IPS DF 19.7 (cell line): ENCODE results near the gene GZMH.
A peak's percentile ranks its signal among the peaks of the same experiment; 100 is the strongest.
"Not testable (repeated sequence)": the region's sequence is repeated elsewhere in the genome, so short reads cannot be mapped to it uniquely, and the experiment has no call there.

Experiments used
- DNase-seq: peaks from one replicate; pipeline ENCODE4 v3.0.0-alpha.2; 2013; ENCODE audit warnings: low read depth, low spot score

GZMH gene

DNA sequence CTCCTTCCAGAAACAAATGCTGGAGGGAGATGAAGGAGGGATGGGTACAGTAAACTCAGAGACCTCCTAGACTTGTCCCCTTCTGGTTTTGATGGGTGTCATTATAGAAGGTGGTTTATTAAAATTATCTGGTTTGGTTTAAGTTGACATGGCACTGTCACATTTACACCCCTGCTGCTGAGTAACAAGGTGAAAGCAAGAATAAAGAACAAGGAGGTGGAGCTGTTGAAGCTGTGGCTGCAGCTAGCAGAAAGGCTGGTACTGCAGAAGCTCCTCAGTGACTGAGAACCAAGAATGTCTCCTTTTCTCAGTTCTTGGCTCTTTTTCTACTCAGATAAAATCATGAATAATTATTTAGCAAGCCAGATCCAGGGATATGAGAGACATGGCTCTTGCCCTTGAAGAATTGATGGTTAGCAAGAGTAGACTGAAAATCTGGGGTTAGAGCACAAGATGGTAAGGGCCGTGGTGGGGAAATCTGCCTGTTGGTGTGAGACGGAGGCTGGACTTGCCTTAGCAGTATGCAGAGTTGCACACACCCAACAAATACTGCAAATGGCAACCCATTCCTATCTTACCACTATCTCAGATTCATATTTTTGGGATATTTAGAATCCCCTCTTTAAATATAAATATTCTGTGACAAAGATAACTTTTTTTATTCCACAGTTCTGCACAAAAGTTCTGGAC, at the start of gene GZMH:
Gene GZMH, minus strand, starts transcription at position 31 of the 690 bp plus-strand sequence. CDS start 72 bp downstream, outside the sequence.
- DNase-seq = no peak

- not testable (repeated sequence) for DNase-seq
These were observed 38.9 kb upstream of the GZMH start for GRCh38 chr14:24648361-24648760.

- DNase-seq = no peak
These were observed 30.4 kb upstream of the GZMH start for GRCh38 chr14:24639905-24640304.

DNA sequence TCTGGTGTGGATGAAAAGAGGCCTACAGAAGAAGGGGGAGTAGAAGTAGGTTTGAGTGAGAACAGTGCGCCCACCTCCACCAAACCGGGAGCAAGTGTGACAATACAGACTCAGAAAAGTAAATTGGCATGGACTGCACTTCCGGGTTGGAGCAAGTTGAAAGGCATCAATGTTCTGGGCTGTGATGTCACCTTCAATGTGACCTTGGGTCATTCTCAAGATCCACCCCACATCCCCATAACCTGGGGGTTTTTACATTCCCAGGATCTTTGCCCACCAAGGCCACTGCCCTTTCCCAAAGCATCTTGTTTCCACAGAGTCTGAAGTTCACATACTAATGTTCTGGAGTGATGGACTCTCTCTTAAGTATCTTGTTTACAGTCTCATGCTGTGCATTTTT, 29.8 kb upstream of the GZMH start:
- no peak for DNase-seq

GRCh38 chr14:24634158-24634557, 24.7 kb upstream of the GZMH start, which contains the start of gene GZMB:
Gene GZMB, minus strand, starts transcription at chr14:24634190. Its CDS starts 30 bp downstream, at chr14:24634160.
- DNase-seq = no peak

- no peak for DNase-seq
These were observed 23.9 kb upstream of the GZMH start for GRCh38 chr14:24633353-24633752.

DNA sequence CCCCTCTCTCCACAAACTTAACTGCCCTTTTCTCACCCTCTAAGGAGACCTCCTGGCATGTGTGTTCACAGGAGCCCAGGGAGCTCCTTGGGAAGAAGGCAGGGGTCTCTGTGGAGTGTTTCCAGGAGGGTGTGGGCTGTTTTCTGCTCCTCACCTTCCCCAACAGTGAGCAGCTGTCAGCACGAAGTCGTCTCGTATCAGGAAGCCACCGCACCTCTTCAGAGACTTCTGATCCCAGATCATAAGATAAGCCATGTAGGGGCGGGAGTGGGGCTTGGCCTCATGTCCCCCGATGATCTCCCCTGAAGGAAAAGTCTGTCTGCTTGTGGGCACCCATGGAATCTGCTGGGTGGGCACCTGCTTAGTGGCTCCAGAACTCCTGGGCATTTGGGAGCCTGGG, 23.3 kb upstream of the GZMH start:
- DNase-seq = no peak

DNA sequence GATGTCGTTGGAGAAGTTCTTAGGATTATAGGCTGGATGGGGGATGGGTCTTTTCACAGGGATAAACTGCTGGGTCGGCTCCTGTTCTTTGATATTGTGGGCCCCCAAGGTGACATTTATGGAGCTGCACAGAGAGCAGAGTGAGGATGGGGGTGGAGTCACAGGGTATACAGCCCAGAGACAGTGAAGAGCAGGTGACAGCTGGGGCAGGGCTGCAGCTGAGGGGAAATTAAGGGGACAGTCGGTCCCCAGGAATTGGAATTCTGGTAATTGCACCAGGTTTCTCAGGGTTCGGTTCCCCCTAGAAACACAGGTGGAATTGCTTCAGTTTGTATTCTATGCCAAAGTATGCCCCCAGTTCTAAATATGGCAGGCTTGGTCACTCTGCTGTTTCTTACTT, 22.9 kb upstream of the GZMH start:
- DNase-seq = no peak

GRCh38 chr14:24631749-24632335, 22.4 kb upstream of the GZMH start:
- DNase-seq = no peak

- no peak for DNase-seq
These were observed 21.5 kb upstream of the GZMH start for GRCh38 chr14:24630872-24631477.

- no peak for DNase-seq
These were observed 20.8 kb upstream of the GZMH start for GRCh38 chr14:24630087-24630871.

- no peak for DNase-seq
These were observed 20.0 kb upstream of the GZMH start for GRCh38 chr14:24629521-24629920.

GRCh38 chr14:24613747-24614146, 4.3 kb upstream of the GZMH start:
- DNase-seq = no peak

DNA sequence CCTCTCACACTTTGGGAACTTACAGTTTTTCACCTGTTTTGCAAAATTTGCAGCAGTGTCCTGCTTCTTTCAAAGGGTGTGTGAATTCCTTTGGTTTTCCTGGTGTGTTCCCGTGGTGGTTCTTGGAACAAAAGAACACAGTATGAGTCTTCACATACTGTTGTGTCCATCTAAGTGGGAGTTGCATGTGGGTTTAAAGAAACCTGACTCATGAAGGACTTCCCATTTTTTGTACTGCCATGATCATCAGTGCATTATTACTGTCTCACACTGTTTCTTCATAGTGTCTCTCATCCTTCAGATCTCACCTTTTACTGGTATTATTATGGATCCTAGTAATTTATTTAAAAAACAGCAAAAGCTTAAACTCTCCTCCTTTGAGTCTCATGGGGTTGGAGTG, 3.8 kb upstream of the GZMH start:
- DNase-seq = no peak

GRCh38 chr14:24612196-24612595, 2.7 kb upstream of the GZMH start:
- DNase-seq = no peak

DNA sequence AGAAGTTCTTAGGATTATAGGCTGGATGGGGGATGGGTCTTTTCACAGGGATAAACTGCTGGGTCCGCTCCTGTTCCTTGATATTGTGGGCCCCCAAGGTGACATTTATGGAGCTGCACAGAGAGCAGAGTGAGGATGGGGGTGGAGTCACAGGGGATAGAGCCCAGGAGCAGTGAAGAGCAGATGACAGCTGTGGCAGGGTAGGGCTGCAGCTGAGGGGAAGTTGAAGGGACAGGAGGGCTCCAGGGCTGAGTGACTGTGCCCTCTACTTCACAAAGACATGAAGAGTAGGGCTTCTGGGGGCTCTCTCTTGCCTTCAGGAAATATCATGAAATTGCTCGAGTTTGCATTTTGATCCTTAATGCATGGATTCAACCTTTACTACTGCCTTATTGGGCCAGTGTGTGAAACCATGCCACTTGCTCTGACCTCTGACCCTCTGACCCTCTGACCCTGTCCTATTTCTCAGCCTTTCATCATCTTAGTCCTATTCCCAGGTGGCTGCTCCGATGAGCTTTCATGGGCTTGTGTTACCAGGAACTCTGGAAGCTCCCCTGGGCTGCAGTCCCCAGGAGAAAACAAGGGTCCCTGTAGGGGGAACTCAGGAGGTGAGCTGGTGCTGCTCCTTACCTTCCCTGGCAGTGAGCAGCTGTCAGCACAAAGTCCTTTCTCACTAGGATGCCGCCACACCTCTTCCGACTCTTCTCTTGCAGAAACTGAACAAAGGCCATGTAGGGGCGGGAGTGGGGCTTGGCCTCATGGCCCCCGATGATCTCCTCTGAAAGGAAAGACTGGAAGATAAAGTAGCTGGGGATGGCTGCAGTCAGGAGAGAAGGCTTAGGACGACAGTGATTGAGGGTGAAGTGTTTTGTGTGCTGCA, 1.6 kb downstream of the GZMH start:
- no peak for DNase-seq

DNA sequence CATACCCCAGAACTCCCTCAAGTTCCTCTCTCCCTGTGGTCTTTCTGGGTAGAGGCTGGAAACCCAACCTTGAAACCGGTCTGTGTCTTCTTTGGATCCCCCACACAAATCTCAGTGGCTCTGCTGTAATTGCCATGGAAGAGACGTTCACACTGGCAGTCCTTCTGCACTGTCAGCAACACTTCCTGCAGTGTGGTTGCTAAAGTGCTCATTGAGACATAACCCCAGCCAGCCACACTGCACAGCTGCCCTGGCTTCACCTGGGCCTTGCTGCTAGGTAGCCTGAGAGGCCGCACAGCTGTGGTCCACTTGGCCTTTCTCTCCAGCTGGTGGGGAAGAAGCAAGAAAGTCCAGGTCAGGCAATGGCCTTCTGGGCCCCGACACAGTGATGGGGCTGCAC, 2.4 kb downstream of the GZMH start:
- no peak for DNase-seq

GRCh38 chr14:24606297-24606696, 3.2 kb downstream of the GZMH start:
- DNase-seq = no peak

DNA sequence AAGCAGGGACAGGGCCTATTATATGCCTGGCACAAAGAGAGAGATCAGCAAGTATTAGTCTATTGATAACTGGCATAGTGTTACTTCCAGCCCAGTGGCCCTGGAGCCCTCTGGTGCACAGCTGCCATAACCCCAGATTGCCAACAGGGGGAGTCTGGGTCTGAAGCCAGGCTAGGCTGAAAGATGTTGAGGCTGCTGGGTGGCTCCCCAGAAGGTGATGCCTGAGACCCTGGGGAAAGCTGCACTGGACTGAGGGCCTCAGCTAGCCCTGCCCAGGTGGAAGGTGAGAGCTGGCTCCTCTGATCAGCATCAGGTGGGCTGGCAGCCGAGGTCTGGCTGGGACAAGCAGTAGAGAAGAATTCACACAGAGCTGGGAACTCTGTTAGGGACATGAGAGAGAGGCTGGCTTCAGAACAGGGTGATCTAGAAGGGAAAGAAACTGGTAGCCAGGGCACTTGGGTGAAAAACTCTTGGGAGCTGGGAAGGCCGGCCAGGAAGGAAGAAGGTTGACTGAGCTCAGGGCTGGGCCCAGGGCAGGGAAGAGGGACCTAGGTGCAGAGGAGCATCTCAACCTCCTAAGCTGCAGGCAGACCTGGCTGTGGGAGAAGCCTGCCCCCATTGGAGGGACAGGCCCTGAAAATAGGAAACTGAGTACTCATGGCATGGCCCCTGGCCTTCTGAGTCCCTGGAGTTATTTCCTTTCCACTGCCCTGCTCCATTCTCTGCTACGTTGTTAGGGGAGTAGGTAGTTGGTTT, 3.9 kb downstream of the GZMH start:
- DNase-seq = peak; percentile 12

DNA sequence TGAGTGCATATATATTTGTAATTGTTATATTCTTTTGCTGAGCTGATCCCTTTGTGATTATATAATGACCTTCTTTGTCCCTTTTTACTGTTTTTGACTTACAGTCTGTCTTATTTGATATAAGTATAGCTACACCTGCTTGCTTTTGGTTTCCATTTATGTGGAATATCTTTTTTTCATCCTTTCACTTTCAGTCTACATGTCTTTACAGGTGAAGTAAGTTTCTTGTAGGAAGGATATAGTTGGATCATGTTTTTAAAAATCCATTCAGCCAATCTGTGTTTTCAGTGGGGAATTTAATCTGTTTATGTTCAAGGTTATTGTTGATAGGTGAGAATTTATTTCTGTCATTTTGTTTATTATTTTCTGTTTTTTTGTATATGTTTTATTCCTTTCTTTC, 12.1 kb downstream of the GZMH start:
- no peak for DNase-seq
